Prostate gland (tissue), 2 donors: Measurements from ENCODE around the gene ENTPD1. TPM values are rescaled to one million over a fixed set of nuclear protein-coding genes. Genes with fewer than 3 reads are reported as not detected.
"Not testable (repeated sequence)": the region's sequence is repeated elsewhere in the genome, so short reads cannot be mapped to it uniquely, and the experiment has no call there.

Experiments used
- DNase-seq: peaks from one replicate; pipeline ENCODE4 v3.0.0-alpha.2; 2019; ENCODE audit warnings: low spot score
- H3K27ac ChIP-seq, 2 donors: fragments of 200-600 bp; sonication (generic); 2 replicates each; pipeline ENCODE4 v1.5.1; 2017 to 2019
- H3K27me3 ChIP-seq: fragments of 200-600 bp; sonication (generic); replicated peaks from 2 replicates; pipeline ENCODE4 v1.5.1; 2019; ENCODE audit not compliant: insufficient read depth
- H3K36me3 ChIP-seq, 2 donors: fragments of 200-600 bp; sonication (generic); 1 replicate in 1 of 2; 2 replicates in 1 of 2; pipeline versions ENCODE4 v1.5.1 to v1.8.1; 2017 to 2019
- H3K4me1 ChIP-seq: fragments of 200-600 bp; sonication (generic); replicated peaks from 2 replicates; pipeline ENCODE4 v1.5.1; 2019
- H3K4me3 ChIP-seq, 2 donors: fragments of 200-600 bp; sonication (generic); 2 replicates each; pipeline ENCODE4 v1.5.1; 2017 to 2019
- H3K9me3 ChIP-seq: fragments of 200-600 bp; sonication (generic); 2 replicates; pipeline ENCODE4 v1.5.1; 2017
- POLR2A ChIP-seq: fragments of 450-650 bp; IDR thresholded peaks from one replicate; pipeline ENCODE4 v1.6.1; 2016; ENCODE audit warnings: antibody characterized with exemption, mild to moderate bottlenecking
- POLR2AphosphoS5 ChIP-seq: sonication (generic); formaldehyde crosslinking; IDR thresholded peaks from one replicate; pipeline ENCODE4 v1.6.1; 2017; ENCODE audit warnings: antibody characterized with exemption
- WGBS: methylation state at CpG from one replicate; pipeline ENCODE4 v1.1.5; 2018; 5-methylcytosine and 5-hydroxymethylcytosine counted together
- intact Hi-C: fragments of 100-400 bp; cut with DNase I; formaldehyde crosslinking; loops from one replicate; pipeline ENCODE4 v1.14.2; 2022
- total RNA-seq, 2 donors: library from RNA; depleted of rRNA; stranded (reverse); fragments of >200 nt; gene quantifications; one replicate each; pipeline ENCODE4 v1.1.0, GENCODE V29; 2016
- TF ChIP-seq, protein P1 (sequence below), 4 experiments: fragments of 200-600 bp in 2 of 4; fragments of 450-650 bp in 2 of 4; sonication (generic) in 2 of 4; IDR thresholded peaks; 1 replicate in 3 of 4; 2 replicates in 1 of 4; pipeline ENCODE4 v1.5.1; 2016 to 2019; ENCODE audit warnings: antibody characterized with exemption in 4 of 4, mild to moderate bottlenecking in 2 of 4, moderate library complexity in 2 of 4

ENTPD1 gene
- total RNA-seq, 2 donors from 2014 or later = 7.0 to 9.3 TPM

DNA sequence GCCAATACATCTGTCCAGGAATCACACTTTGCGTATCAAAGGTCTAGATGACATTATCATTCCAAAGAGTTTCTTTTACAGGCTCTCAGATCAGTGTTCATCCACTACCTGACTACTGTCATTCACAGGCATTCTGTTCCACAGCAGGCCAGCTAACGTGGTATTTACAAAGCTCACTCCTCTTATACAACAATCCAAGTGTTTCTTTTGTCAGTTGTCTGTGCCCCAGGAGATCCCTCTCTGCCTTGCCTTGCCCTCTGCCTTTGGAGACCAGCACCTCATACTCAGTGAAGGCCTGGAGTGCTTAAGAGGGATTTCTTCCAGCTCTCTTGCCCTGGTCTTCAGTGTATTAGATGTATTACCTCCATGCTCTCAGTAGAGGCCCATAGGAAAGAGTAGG lies 117.2 kb downstream of the ENTPD1 start:
- DNase-seq = no peak
- no peak for TF ChIP-seq POLR2A
- TF ChIP-seq POLR2AphosphoS5 = no peak
- TF ChIP-seq, protein P1, sequence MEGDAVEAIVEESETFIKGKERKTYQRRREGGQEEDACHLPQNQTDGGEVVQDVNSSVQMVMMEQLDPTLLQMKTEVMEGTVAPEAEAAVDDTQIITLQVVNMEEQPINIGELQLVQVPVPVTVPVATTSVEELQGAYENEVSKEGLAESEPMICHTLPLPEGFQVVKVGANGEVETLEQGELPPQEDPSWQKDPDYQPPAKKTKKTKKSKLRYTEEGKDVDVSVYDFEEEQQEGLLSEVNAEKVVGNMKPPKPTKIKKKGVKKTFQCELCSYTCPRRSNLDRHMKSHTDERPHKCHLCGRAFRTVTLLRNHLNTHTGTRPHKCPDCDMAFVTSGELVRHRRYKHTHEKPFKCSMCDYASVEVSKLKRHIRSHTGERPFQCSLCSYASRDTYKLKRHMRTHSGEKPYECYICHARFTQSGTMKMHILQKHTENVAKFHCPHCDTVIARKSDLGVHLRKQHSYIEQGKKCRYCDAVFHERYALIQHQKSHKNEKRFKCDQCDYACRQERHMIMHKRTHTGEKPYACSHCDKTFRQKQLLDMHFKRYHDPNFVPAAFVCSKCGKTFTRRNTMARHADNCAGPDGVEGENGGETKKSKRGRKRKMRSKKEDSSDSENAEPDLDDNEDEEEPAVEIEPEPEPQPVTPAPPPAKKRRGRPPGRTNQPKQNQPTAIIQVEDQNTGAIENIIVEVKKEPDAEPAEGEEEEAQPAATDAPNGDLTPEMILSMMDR (IDR thresholded peaks at IDR 0.05) = no peak
- no peak overlapping the region for H3K27ac ChIP-seq
- no peaks in the 10 kb centered on the region for H3K9me3 ChIP-seq
- H3K27me3 ChIP-seq = no peaks in the 10 kb centered on the region
- WGBS = 93% methylated on average over 2 of the region's 2 CpGs
- no peaks in the 10 kb centered on the region for H3K4me1 ChIP-seq
- no peak overlapping the region for H3K4me3 ChIP-seq
- H3K36me3 ChIP-seq = no peaks in the 10 kb centered on the region
- intact Hi-C loops = no loop called here

DNA sequence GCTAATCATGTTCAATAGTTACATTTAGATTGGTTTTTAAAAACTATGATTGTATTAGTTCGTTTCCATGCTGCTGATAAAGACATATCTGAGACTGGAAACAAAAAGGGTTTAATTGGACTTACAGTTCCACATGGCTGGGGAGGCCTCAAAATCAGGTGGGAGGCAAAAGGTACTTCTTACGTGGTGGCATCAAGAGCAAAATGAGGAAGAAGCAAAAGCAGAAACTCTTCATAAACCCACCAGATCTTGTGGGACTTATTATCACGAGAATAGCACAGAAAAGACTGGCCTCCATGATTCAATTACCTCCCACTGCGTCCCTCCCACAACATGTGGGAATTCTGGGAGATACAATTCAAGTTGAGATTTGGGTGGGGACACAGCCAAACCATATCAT lies 117.7 kb downstream of the ENTPD1 start:
- Histone ChIP-seq H3K4me3 (no peak overlapping the region), H3K9me3 (no peaks in the 10 kb centered on the region), H3K27me3 (no peaks in the 10 kb centered on the region), H3K36me3 (no peaks in the 10 kb centered on the region), H3K27ac (no peak overlapping the region), H3K4me1 (no peaks in the 10 kb centered on the region)
- intact Hi-C loops = no loop called here
- DNase-seq = no peak
- TF ChIP-seq, protein P1 (IDR thresholded peaks at IDR 0.05) = no peak
- no peak for TF ChIP-seq POLR2AphosphoS5
- TF ChIP-seq POLR2A = no peak
- WGBS = 94% methylated on average over 4 of the region's 4 CpGs

DNA sequence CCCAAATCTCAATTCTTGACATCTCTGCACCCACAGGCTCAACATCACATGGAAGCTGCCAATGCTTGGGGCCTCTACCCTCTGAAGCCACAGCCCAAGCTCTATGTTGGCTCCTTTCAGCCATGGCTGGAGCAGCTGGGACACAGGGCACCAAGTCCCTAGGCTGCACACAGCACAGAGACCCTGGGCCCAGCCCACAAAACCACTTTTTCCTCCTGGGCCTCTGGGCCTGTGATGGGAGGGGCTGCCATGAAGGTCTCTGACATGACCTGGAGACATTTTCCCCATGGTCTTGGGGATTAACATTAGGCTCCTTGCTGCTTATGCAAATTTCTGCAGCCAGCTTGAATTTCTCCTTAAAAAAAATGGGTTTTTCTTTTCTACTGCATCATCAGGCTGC lies 118.8 kb downstream of the ENTPD1 start:
- H3K27me3 ChIP-seq, H3K4me1 ChIP-seq, DNase-seq, H3K36me3 ChIP-seq, H3K9me3 ChIP-seq, H3K27ac ChIP-seq, intact Hi-C loops, H3K4me3 ChIP-seq: not testable (repeated sequence)

GRCh38 chr10:95876756-95877155 lies 120.8 kb downstream of the ENTPD1 start:
- intact Hi-C loops = no loop called here
- H3K36me3 ChIP-seq = no peaks in the 10 kb centered on the region
- no peak overlapping the region for H3K4me3 ChIP-seq
- H3K27me3 ChIP-seq = no peaks in the 10 kb centered on the region
- DNase-seq = no peak
- no peak overlapping the region for H3K27ac ChIP-seq
- WGBS = 91% methylated on average over 1 of the region's 1 CpG
- no peak for TF ChIP-seq POLR2AphosphoS5
- no peak for TF ChIP-seq POLR2A
- TF ChIP-seq, protein P1 (IDR thresholded peaks at IDR 0.05) = no peak
- no peaks in the 10 kb centered on the region for H3K4me1 ChIP-seq
- no peaks in the 10 kb centered on the region for H3K9me3 ChIP-seq

GRCh38 chr10:95877881-95878280 lies 121.9 kb downstream of the ENTPD1 start:
- Histone ChIP-seq H3K27ac (no peak overlapping the region), H3K36me3 (no peaks in the 10 kb centered on the region), H3K9me3 (no peaks in the 10 kb centered on the region), H3K4me1 (no peaks in the 10 kb centered on the region), H3K4me3 (no peak overlapping the region), H3K27me3 (no peaks in the 10 kb centered on the region)
- no peak for TF ChIP-seq POLR2A
- no peak for TF ChIP-seq POLR2AphosphoS5
- TF ChIP-seq, protein P1 (IDR thresholded peaks at IDR 0.05) = no peak
- DNase-seq = no peak
- intact Hi-C loops = no loop called here
